ENCODE results near the gene LIPJ. TPM values are rescaled to one million over a fixed set of nuclear protein-coding genes. Genes with fewer than 3 reads are reported as not detected.

The LIPJ gene
- total RNA-seq, 1 experiment from 2014 or later: not detected

DNA sequence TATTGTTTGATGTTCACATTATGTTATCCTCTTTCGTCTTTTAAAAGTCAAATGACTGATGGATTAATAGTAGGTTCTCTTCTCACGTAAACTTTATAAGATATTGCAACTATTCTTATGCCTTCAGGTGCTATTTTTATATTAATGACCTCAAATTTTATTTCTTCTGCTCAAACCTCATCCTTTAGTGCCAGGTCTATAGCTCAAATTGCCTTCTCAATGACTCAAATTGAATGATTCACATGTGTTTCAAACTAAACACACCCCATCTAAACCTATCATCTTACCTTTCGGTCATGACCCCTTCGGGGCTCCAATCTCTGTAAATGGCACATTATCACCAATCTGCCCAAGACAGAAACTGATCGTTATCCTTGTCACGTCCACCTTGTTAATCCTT lies 55.6 kb downstream of the LIPJ start:
- Histone ChIP-seq H3K27ac (ENCODE audit: insufficient read length, low read depth, low read length) (no peak overlapping the region), H2BK120ac (ENCODE audit: low read depth, low read length, poor library complexity, severe bottlenecking) (no peak overlapping the region), H4K5ac (ENCODE audit: insufficient read length, low read depth, low read length) (no peak overlapping the region), H4K91ac (ENCODE audit: insufficient read length, low read depth, low read length) (no peak overlapping the region), H3K4me1 (ENCODE audit: insufficient read depth, low read length) (no peaks in the 10 kb centered on the region), H3K56ac (ENCODE audit: insufficient read length, low read depth, low read length) (no peak overlapping the region), H3K27me3 (ENCODE audit: insufficient read depth, low read length) (no peaks in the 10 kb centered on the region), H4K8ac (replicated peaks; ENCODE audit: insufficient read length, low read depth, low read length) (no peak overlapping the region), H2BK20ac (ENCODE audit: low read depth, low read length, poor library complexity, severe bottlenecking) (no peak overlapping the region), H3T11ph (ENCODE audit: low read length) (no peak overlapping the region), H2BK15ac (ENCODE audit: low read depth, low read length) (no peak overlapping the region), H2BK5ac (ENCODE audit: insufficient read length, low read length) (no peak overlapping the region), H3K79me1 (ENCODE audit: insufficient read depth, low read depth, low read length, poor library complexity, severe bottlenecking) (no peaks in the 10 kb centered on the region), H3K23me2 (ENCODE audit: insufficient read length, low read depth, low read length, poor library complexity, severe bottlenecking) (no peaks in the 10 kb centered on the region), H3K14ac (ENCODE audit: insufficient read depth, low read length) (no peak overlapping the region), H3K79me2 (ENCODE audit: insufficient read depth, low read length) (no peaks in the 10 kb centered on the region), H3K4me2 (ENCODE audit: insufficient read depth, insufficient read length, low read length) (no peak overlapping the region), H2AFZ (ENCODE audit: low read length) (no peak overlapping the region), H3K18ac (ENCODE audit: insufficient read length, low read depth, low read length) (no peak overlapping the region), H3K9ac (ENCODE audit: extremely low read depth, insufficient read length, low read length) (no peak overlapping the region), H4K20me1 (ENCODE audit: control insufficient read depth, insufficient read depth, insufficient read length) (no peaks in the 10 kb centered on the region), H2AK5ac (ENCODE audit: insufficient read length, low read length) (no peak overlapping the region), H3K9me3 (ENCODE audit: control insufficient read depth, low read depth, low read length) (no peaks in the 10 kb centered on the region), H3K23ac (ENCODE audit: insufficient read length, low read depth, low read length) (no peak overlapping the region), H2BK12ac (ENCODE audit: insufficient read length, low read depth, low read length) (no peak overlapping the region), H3K4ac (ENCODE audit: low read depth, low read length) (no peak overlapping the region)
- peaks cover 0 to 4% (median 0%) of the 10 kb centered on the region in 3 experiments; a peak in 1 of 7 replicates for H3K36me3 Mint-ChIP-seq (ENCODE audit: insufficient read depth in 1 of 3, low read depth in 3 of 3)
- DNase-seq: no peak
- H3K27ac Mint-ChIP-seq: no peak overlapping the region
- peaks cover 10 to 12% of the 10 kb centered on the region in 2 experiments for H3K9me3 Mint-ChIP-seq
- no peaks in the 10 kb centered on the region for H3K4me1 Mint-ChIP-seq
- H3K27me3 Mint-ChIP-seq (ENCODE audit: low read depth): peaks cover 3% of the 10 kb centered on the region
- no peak overlapping the region for H3K4me3 Mint-ChIP-seq
- WGBS (ENCODE audit: extremely low coverage, insufficient read length, low lambda C conversion rate): no CpG with 5 or more reads among the region's 6 CpGs
- TF ChIP-seq, protein P1, sequence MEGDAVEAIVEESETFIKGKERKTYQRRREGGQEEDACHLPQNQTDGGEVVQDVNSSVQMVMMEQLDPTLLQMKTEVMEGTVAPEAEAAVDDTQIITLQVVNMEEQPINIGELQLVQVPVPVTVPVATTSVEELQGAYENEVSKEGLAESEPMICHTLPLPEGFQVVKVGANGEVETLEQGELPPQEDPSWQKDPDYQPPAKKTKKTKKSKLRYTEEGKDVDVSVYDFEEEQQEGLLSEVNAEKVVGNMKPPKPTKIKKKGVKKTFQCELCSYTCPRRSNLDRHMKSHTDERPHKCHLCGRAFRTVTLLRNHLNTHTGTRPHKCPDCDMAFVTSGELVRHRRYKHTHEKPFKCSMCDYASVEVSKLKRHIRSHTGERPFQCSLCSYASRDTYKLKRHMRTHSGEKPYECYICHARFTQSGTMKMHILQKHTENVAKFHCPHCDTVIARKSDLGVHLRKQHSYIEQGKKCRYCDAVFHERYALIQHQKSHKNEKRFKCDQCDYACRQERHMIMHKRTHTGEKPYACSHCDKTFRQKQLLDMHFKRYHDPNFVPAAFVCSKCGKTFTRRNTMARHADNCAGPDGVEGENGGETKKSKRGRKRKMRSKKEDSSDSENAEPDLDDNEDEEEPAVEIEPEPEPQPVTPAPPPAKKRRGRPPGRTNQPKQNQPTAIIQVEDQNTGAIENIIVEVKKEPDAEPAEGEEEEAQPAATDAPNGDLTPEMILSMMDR (conservative IDR thresholded peaks at IDR 0.05): no peak
